Spleen (tissue), 7 donors: Measurements from ENCODE around the gene UNC119.

Experiments
- POLR2A ChIP-seq, 3 donors: fragments of 450-650 bp; IDR thresholded peaks; one replicate each; pipeline ENCODE4 v1.5.1; 2017; ENCODE audit warnings: antibody characterized with exemption in 3 of 3, mild to moderate bottlenecking in 1 of 3
- POLR2AphosphoS5 ChIP-seq, 3 donors: sonication (generic); formaldehyde crosslinking; IDR thresholded peaks; one replicate each; pipeline ENCODE4 v1.5.1; 2017; ENCODE audit warnings: antibody characterized with exemption in 3 of 3
- TF ChIP-seq, protein P1 (sequence below), 11 experiments: fragments of 200-600 bp in 7 of 11; fragments of 450-650 bp in 4 of 11; sonication (generic) in 4 of 11; IDR thresholded peaks in 8 of 11; conservative IDR thresholded peaks in 3 of 11; 1 replicate in 7 of 11; 2 replicates in 4 of 11; pipeline versions ENCODE4 v1.4.0 to v1.8.0; 2016 to 2021; ENCODE audit warnings: antibody characterized with exemption in 11 of 11, inconsistent platforms in 4 of 11, mild to moderate bottlenecking in 1 of 11
- donor health status: DM: no; HTN: no; CAD: no; lungs with moderate emphysema.
- donor health status: DM: no; HTN: no; CAD: no.
- donor health status: DM: no; HTN: no; CAD: no.

DNA sequence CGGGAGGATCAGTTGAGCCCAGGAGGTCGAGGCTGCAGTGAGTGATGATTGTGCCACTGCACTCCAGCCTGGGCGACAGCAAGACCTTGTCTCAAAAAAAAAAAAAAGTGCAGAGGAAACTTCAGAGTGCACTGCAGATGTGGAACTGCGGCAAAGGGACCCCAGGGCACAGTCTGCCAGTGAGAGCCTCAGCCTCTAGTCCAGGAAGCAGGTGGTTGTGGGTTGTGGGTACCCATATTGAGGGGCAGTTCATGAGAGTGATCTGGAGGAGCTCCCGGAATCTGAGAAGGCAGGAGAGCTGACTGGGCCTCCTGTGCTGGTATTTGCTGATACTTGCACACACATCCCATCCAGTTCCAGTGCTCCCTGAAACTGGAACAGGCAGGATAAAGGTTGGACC is 33.2 kb downstream of the UNC119 start:
- TF ChIP-seq POLR2AphosphoS5 (IDR thresholded peaks at IDR 0.05) = no peak
- TF ChIP-seq, protein P1, sequence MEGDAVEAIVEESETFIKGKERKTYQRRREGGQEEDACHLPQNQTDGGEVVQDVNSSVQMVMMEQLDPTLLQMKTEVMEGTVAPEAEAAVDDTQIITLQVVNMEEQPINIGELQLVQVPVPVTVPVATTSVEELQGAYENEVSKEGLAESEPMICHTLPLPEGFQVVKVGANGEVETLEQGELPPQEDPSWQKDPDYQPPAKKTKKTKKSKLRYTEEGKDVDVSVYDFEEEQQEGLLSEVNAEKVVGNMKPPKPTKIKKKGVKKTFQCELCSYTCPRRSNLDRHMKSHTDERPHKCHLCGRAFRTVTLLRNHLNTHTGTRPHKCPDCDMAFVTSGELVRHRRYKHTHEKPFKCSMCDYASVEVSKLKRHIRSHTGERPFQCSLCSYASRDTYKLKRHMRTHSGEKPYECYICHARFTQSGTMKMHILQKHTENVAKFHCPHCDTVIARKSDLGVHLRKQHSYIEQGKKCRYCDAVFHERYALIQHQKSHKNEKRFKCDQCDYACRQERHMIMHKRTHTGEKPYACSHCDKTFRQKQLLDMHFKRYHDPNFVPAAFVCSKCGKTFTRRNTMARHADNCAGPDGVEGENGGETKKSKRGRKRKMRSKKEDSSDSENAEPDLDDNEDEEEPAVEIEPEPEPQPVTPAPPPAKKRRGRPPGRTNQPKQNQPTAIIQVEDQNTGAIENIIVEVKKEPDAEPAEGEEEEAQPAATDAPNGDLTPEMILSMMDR (IDR thresholded peaks at IDR 0.05 in 8 of 11, conservative IDR thresholded peaks at IDR 0.05 in 3 of 11) = no peak
- no peak for TF ChIP-seq POLR2A (IDR thresholded peaks at IDR 0.05)
